ENCODE data around the gene PHPT1. TPM values are rescaled to one million over a fixed set of nuclear protein-coding genes. Genes with fewer than 3 reads are reported as not detected.
A peak's percentile ranks its signal among the peaks of the same experiment; 100 is the strongest.

PHPT1 gene
- total and polyA plus RNA-seq, 2 of the 13 experiments (the other 11 are each of a cell fraction or from before 2014, with no cell fraction given): 189 to 192 TPM

- TF ChIP-seq ZSCAN25 (CRISPR knock-in tag; IDR thresholded peaks at IDR 0.05): no peak
- TF ChIP-seq TERF1 (CRISPR knock-in tag; IDR thresholded peaks at IDR 0.05): no peak
- no peak for TF ChIP-seq STAG1 (CRISPR knock-in tag; IDR thresholded peaks at IDR 0.05)
- TF ChIP-seq PREB (CRISPR knock-in tag; IDR thresholded peaks at IDR 0.05): no peak
- no peak for TF ChIP-seq ZNF367 (CRISPR knock-in tag; IDR thresholded peaks at IDR 0.05; ENCODE audit: borderline replicate concordance)
- no peak for TF ChIP-seq TFDP2 (CRISPR knock-in tag; IDR thresholded peaks at IDR 0.05)
- TF ChIP-seq HOXA5 (CRISPR knock-in tag; IDR thresholded peaks at IDR 0.05): no peak
- 0 out of 2 replicates have a peak, but pooled peaks have one; percentile 39 for TF ChIP-seq ZNF280D (CRISPR knock-in tag; IDR thresholded peaks at IDR 0.05)
- TF ChIP-seq IRF2 (CRISPR knock-in tag; IDR thresholded peaks at IDR 0.05): no peak
- no peak for TF ChIP-seq ZNF329 (CRISPR knock-in tag; IDR thresholded peaks at IDR 0.05; ENCODE audit: low read depth)
- peak; percentile 46; the same call in 1 of the 2 replicates for TF ChIP-seq POLR2AphosphoS5 (IDR thresholded peaks at IDR 0.05; ENCODE audit: low read depth, low read length)
- TF ChIP-seq ZNF362 (CRISPR knock-in tag; IDR thresholded peaks at IDR 0.05; ENCODE audit: borderline replicate concordance): no peak
- TF ChIP-seq ZNF563 (CRISPR knock-in tag; IDR thresholded peaks at IDR 0.05): no peak
- TF ChIP-seq KDM3A (CRISPR knock-in tag; IDR thresholded peaks at IDR 0.05; ENCODE audit: low read depth): no peak
- no peak; the same call in 1 of the 2 replicates for TF ChIP-seq ZNF776 (CRISPR knock-in tag; IDR thresholded peaks at IDR 0.05)
- TF ChIP-seq ZNF460 (CRISPR knock-in tag; IDR thresholded peaks at IDR 0.05; ENCODE audit: borderline replicate concordance): no peak
- TF ChIP-seq ZBTB3 (CRISPR knock-in tag; IDR thresholded peaks at IDR 0.05; ENCODE audit: borderline replicate concordance, low read depth): no peak
- TF ChIP-seq ZNF768 (CRISPR knock-in tag; IDR thresholded peaks at IDR 0.05): no peak
- no peak for TF ChIP-seq ZFP37 (CRISPR knock-in tag; IDR thresholded peaks at IDR 0.05; ENCODE audit: borderline replicate concordance)
Observed at GRCh38 chr9:136850866-136851775, 1.9 kb downstream of the PHPT1 start (continued).

All from HepG2 (cell line).